ENCODE results near the gene ATRX. TPM values are rescaled to one million over a fixed set of nuclear protein-coding genes. Genes with fewer than 3 reads are reported as not detected.
A peak's percentile ranks its signal among the peaks of the same experiment; 100 is the strongest.
"Not testable (repeated sequence)": the region's sequence is repeated elsewhere in the genome, so short reads cannot be mapped to it uniquely, and the experiment has no call there.

ATRX gene, protein sequence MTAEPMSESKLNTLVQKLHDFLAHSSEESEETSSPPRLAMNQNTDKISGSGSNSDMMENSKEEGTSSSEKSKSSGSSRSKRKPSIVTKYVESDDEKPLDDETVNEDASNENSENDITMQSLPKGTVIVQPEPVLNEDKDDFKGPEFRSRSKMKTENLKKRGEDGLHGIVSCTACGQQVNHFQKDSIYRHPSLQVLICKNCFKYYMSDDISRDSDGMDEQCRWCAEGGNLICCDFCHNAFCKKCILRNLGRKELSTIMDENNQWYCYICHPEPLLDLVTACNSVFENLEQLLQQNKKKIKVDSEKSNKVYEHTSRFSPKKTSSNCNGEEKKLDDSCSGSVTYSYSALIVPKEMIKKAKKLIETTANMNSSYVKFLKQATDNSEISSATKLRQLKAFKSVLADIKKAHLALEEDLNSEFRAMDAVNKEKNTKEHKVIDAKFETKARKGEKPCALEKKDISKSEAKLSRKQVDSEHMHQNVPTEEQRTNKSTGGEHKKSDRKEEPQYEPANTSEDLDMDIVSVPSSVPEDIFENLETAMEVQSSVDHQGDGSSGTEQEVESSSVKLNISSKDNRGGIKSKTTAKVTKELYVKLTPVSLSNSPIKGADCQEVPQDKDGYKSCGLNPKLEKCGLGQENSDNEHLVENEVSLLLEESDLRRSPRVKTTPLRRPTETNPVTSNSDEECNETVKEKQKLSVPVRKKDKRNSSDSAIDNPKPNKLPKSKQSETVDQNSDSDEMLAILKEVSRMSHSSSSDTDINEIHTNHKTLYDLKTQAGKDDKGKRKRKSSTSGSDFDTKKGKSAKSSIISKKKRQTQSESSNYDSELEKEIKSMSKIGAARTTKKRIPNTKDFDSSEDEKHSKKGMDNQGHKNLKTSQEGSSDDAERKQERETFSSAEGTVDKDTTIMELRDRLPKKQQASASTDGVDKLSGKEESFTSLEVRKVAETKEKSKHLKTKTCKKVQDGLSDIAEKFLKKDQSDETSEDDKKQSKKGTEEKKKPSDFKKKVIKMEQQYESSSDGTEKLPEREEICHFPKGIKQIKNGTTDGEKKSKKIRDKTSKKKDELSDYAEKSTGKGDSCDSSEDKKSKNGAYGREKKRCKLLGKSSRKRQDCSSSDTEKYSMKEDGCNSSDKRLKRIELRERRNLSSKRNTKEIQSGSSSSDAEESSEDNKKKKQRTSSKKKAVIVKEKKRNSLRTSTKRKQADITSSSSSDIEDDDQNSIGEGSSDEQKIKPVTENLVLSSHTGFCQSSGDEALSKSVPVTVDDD (N-terminal part only)
- total RNA-seq (2022) = 57.3 and 70.2 TPM in 2 replicates
- Bru-seq, nascent RNA = percentile 80 among the genes with signal in this experiment
- percentile 83 among the genes with signal in this experiment for BruChase-seq, experiment 1, labeled RNA remaining after a 6-hour chase
- percentile 76 among the genes with signal in this experiment for BruChase-seq, experiment 2, labeled RNA remaining after a 2-hour chase
- long read RNA-seq, full-length matches to known transcripts = 4 of 33 reads
- long read RNA-seq, partial matches to known transcripts = 18 of 33 reads
- long read RNA-seq, other reads (novel, unspliced or antisense) = 11 of 33 reads

DNA sequence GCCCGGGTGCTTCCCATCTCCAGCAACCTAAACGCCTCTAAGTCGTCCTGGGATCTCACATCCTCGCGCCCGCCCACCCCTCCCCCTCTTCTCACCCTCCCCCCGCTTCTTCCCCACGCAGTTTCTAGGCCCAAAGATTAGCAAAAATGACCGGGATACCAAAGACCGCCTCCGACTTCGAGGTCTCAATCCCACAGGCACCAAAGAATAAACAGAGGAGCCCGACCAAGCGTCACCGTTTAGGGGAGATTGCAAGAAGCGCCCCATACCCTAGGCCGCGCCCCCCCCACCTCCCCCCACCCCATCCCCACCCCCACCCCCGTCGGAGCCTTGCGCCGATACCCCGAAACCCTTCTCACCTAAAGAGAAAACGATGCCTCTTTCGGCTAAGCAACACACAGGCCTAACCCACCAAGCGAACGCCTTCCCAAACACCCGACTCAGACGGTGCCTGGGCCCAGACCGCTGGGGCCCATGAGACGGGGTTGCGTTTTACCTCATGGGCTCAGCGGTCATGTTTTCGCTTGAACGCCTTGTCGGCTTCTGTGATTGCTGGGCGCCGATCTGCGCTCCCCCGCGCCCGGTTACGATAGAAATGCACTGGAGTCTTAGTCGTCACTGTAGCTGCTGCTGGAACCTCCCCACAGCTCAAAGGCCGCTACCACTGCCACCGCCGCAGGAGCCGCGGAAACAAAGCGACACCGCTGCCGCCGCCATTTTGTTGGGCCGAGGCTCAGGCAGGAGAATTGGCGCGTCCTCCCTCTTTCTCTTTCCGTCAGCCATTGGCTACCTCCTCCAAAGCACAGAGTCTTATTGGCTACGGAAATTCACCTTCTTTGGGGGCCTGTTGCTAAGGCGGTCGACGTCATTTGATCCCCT, at the start of gene ATRX:
TSS of gene ATRX (minus strand) at position 731 of the 879 bp plus-strand sequence. CDS start at position 516, 215 bp downstream.
- H3K27me3 Mint-ChIP-seq (ENCODE audit: insufficient read depth, unreplicated experiment) = no peaks in the 10 kb centered on the region
- H3K9me3 Mint-ChIP-seq (ENCODE audit: unreplicated experiment) = no peaks in the 10 kb centered on the region
- TF ChIP-seq, protein P1, sequence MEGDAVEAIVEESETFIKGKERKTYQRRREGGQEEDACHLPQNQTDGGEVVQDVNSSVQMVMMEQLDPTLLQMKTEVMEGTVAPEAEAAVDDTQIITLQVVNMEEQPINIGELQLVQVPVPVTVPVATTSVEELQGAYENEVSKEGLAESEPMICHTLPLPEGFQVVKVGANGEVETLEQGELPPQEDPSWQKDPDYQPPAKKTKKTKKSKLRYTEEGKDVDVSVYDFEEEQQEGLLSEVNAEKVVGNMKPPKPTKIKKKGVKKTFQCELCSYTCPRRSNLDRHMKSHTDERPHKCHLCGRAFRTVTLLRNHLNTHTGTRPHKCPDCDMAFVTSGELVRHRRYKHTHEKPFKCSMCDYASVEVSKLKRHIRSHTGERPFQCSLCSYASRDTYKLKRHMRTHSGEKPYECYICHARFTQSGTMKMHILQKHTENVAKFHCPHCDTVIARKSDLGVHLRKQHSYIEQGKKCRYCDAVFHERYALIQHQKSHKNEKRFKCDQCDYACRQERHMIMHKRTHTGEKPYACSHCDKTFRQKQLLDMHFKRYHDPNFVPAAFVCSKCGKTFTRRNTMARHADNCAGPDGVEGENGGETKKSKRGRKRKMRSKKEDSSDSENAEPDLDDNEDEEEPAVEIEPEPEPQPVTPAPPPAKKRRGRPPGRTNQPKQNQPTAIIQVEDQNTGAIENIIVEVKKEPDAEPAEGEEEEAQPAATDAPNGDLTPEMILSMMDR (IDR thresholded peaks at IDR 0.05; ENCODE audit: unreplicated experiment) = no peak
- BruUV-seq (replicated peaks) = no TSS peak
- CTCF ChIA-PET = no interaction called here
- peak; percentile 77 for DNase-seq (ENCODE audit: unreplicated experiment)
- H3K27ac Mint-ChIP-seq (ENCODE audit: low read depth, unreplicated experiment) = peak within 1 kb of the TSS; percentile 100
- no peaks in the 10 kb centered on the region for H3K36me3 Mint-ChIP-seq (ENCODE audit: insufficient read depth, unreplicated experiment)
- POLR2A ChIA-PET = interaction anchor here (1.5 to 2.3 kb wide), 3 partner anchors 110 to 114 kb away, joined by 4 to 13 read pairs (median 11); partner anchors contain the start of genes COX7B and MAGT1
- H3K4me1 Mint-ChIP-seq (ENCODE audit: insufficient read depth, unreplicated experiment) = no peaks in the 10 kb centered on the region
- intact Hi-C loops (cut with micrococcal nuclease) = loop anchor here (10.0 kb wide), 1 partner anchor 121 kb away; no protein-coding TSS in a partner anchor
- H3K4me3 Mint-ChIP-seq (ENCODE audit: unreplicated experiment) = peak within 1 kb of the TSS; percentile 99

DNA sequence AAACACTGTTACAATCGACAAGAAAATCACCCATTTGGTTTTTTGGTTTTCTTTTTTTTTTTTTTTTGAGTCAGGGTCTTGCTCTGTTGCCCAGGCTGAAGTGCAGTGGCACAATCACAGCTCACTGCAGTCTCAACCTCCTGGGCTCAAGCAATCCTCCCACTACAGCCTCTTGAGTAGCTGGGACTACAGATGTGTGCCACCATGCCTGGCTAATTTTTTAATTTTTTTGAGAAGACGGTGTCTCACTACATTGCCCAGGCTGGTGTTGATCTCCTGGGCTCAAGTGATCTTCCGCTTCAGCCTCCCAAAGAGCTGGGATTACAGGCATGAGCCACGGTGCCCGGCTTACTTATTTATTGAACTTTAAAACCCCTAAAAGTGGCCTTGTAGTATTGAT, 45.5 kb upstream of the ATRX start:
- CTCF ChIA-PET; H3K4me3 Mint-ChIP-seq (ENCODE audit: unreplicated experiment); BruUV-seq (replicated peaks); H3K27me3 Mint-ChIP-seq (ENCODE audit: insufficient read depth, unreplicated experiment); H3K9me3 Mint-ChIP-seq (ENCODE audit: unreplicated experiment); intact Hi-C loops (cut with micrococcal nuclease); H3K27ac Mint-ChIP-seq (ENCODE audit: low read depth, unreplicated experiment); H3K4me1 Mint-ChIP-seq (ENCODE audit: insufficient read depth, unreplicated experiment); DNase-seq (ENCODE audit: unreplicated experiment): not testable (repeated sequence)
- H3K36me3 Mint-ChIP-seq (ENCODE audit: insufficient read depth, unreplicated experiment) = peaks cover 10% of the 10 kb centered on the region
- POLR2A ChIA-PET = interaction anchor here (0.6 kb wide), 1 partner anchor 17 kb away, joined by 3 read pairs; no protein-coding TSS in a partner anchor

DNA sequence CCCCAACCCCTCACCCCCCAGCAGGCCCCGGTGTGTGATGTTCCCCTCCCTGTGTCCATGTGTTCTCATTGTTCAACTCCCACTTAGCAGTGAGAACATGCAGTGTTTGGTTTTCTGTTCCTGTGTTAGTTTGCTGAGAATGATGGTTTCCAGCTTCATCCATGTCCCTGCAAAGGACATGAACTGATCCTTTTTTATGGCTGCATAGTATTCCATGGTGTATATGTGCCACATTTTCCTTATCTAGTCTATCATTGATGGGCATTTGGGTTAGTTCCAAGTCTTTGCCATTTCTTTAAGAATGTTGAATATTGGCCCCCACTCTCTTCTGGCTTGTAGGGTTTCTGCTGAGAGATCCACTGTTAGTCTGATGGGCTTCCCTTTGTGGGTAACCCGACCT, 36.0 kb upstream of the ATRX start:
- H3K9me3 Mint-ChIP-seq (ENCODE audit: unreplicated experiment); intact Hi-C loops (cut with micrococcal nuclease); POLR2A ChIA-PET; DNase-seq (ENCODE audit: unreplicated experiment); H3K27me3 Mint-ChIP-seq (ENCODE audit: insufficient read depth, unreplicated experiment); BruUV-seq (replicated peaks); H3K4me1 Mint-ChIP-seq (ENCODE audit: insufficient read depth, unreplicated experiment); H3K4me3 Mint-ChIP-seq (ENCODE audit: unreplicated experiment); H3K27ac Mint-ChIP-seq (ENCODE audit: low read depth, unreplicated experiment); CTCF ChIA-PET: not testable (repeated sequence)
- H3K36me3 Mint-ChIP-seq (ENCODE audit: insufficient read depth, unreplicated experiment) = peaks cover 13% of the 10 kb centered on the region

DNA sequence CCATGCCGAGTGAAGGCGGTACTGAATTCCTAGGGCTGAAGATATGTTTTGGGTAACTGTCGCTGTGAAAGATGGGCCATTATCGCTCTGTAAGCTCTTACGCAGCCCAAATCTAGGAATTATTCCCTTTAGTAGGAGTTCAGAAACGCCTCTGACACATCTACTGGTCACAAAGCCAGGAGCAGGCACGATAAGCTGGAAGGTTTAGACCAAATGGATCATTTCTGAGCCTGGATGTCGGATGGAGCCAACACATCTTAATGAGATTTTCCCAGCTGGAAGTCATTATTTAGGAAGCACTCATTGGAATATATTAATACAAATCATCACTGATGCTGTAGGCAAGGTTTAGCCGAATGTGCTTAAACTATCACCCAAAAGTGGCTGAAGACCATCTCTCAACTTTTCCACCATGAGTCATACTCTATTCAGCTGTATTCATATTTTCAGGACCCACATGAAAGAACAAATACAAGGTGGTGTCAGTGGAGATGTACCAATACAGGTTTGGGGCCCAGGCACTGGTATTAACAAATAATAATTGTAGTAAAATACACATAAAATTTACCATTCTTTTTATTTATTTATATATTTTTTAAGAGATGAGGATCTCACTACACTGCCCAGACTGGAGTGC, 34.2 kb upstream of the ATRX start:
- POLR2A ChIA-PET = no interaction called here
- CTCF ChIA-PET = no interaction called here
- no peak for DNase-seq (ENCODE audit: unreplicated experiment)
- no peaks in the 10 kb centered on the region for H3K27me3 Mint-ChIP-seq (ENCODE audit: insufficient read depth, unreplicated experiment)
- TF ChIP-seq, protein P1 (IDR thresholded peaks at IDR 0.05; ENCODE audit: unreplicated experiment) = no peak
- peaks cover 9% of the 10 kb centered on the region for H3K36me3 Mint-ChIP-seq (ENCODE audit: insufficient read depth, unreplicated experiment)
- H3K27ac Mint-ChIP-seq (ENCODE audit: low read depth, unreplicated experiment) = no peak overlapping the region
- peaks cover 9% of the 10 kb centered on the region for H3K9me3 Mint-ChIP-seq (ENCODE audit: unreplicated experiment)
- H3K4me3 Mint-ChIP-seq (ENCODE audit: unreplicated experiment) = no peak overlapping the region
- intact Hi-C loops (cut with micrococcal nuclease) = no loop called here
- no peaks in the 10 kb centered on the region for H3K4me1 Mint-ChIP-seq (ENCODE audit: insufficient read depth, unreplicated experiment)
- BruUV-seq (replicated peaks) = no TSS peak
